ENCODE results near the gene ZSCAN20. TPM values are rescaled to one million over a fixed set of nuclear protein-coding genes. Genes with fewer than 3 reads are reported as not detected.
A peak's percentile ranks its signal among the peaks of the same experiment; 100 is the strongest.

The ZSCAN20 gene
- total and polyA plus RNA-seq, 7 donors = 0.69 to 8.2 (median 5.8) TPM

GRCh38 chr1:33456502-33456886, 16.0 kb upstream of the ZSCAN20 start:
- H3K27me3 ChIP-seq = no peaks in the 10 kb centered on the region
- H3K9me3 ChIP-seq = no peaks in the 10 kb centered on the region
- peak overlapping the region in 3 of 4 donors; percentile 71 to 91 (median 81) for H3K27ac ChIP-seq
- DNase-seq = no peak
- intact Hi-C loops (cut with DNase I) = loop anchor here (5.0 kb wide), 1 partner anchor 84 kb away; no protein-coding TSS in a partner anchor
- H3K4me1 ChIP-seq = peaks cover 2 to 65% (median 55%) of the 10 kb centered on the region in 4 donors
- H3K36me3 ChIP-seq = no peaks in the 10 kb centered on the region
- TF ChIP-seq POLR2AphosphoS5 (IDR thresholded peaks at IDR 0.05) (no peak), CTCF (IDR thresholded peaks at IDR 0.05) (no peak), POLR2A (IDR thresholded peaks at IDR 0.05) (no peak), EP300 (IDR thresholded peaks at IDR 0.05) (no peak)
- WGBS, 2 donors = 86% methylated on average over 6 of the region's 6 CpGs
- no peak overlapping the region for H3K4me3 ChIP-seq

- peaks cover under 1 to 78% (median 64%) of the 10 kb centered on the region in 4 donors for H3K4me1 ChIP-seq
- H3K36me3 ChIP-seq = no peaks in the 10 kb centered on the region
- H3K4me3 ChIP-seq = no peak overlapping the region
- peak overlapping the region in 3 of 4 donors; percentile 81 to 91 (median 81) for H3K27ac ChIP-seq
- H3K27me3 ChIP-seq = no peaks in the 10 kb centered on the region
- DNase-seq = no peak
- H3K9me3 ChIP-seq = no peaks in the 10 kb centered on the region
- 90% methylated on average over 4 of the region's 4 CpGs for WGBS, 2 donors
- TF ChIP-seq CTCF (IDR thresholded peaks at IDR 0.05) (no peak), POLR2AphosphoS5 (IDR thresholded peaks at IDR 0.05) (no peak), EP300 (IDR thresholded peaks at IDR 0.05) (no peak), POLR2A (IDR thresholded peaks at IDR 0.05) (no peak)
- intact Hi-C loops (cut with DNase I) = loop anchor here (5.0 to 10.0 kb wide), 2 partner anchors 87 to 235 kb away; no protein-coding TSS in a partner anchor
Observed at GRCh38 chr1:33459691-33460090, 12.8 kb upstream of the ZSCAN20 start.

- WGBS, 2 donors = 68 to 87% methylated on average over 3 of the region's 3 CpGs
- TF ChIP-seq POLR2AphosphoS5 (IDR thresholded peaks at IDR 0.05) (no peak), CTCF (IDR thresholded peaks at IDR 0.05) (no peak), EP300 (IDR thresholded peaks at IDR 0.05) (no peak), POLR2A (IDR thresholded peaks at IDR 0.05) (no peak)
Observed at GRCh38 chr1:33460144-33460543, 12.3 kb upstream of the ZSCAN20 start.

GRCh38 chr1:33460947-33461629, 11.4 kb upstream of the ZSCAN20 start:
- intact Hi-C loops (cut with DNase I) = loop anchor here (10.0 kb wide), 1 partner anchor 236 kb away; no protein-coding TSS in a partner anchor
- H3K36me3 ChIP-seq = no peaks in the 10 kb centered on the region
- peak; percentile 77 for DNase-seq
- H3K9me3 ChIP-seq = no peaks in the 10 kb centered on the region
- H3K4me1 ChIP-seq = peaks cover 0 to 68% (median 53%) of the 10 kb centered on the region in 4 donors
- 52 to 83% methylated on average over 4 of the region's 4 CpGs for WGBS, 2 donors
- H3K27me3 ChIP-seq = no peaks in the 10 kb centered on the region
- TF ChIP-seq POLR2A (IDR thresholded peaks at IDR 0.05) (no peak), CTCF (IDR thresholded peaks at IDR 0.05) (no peak), EP300 (IDR thresholded peaks at IDR 0.05) (no peak), POLR2AphosphoS5 (IDR thresholded peaks at IDR 0.05) (peak in 1 of 4 donors; percentile 37)
- no peak overlapping the region for H3K4me3 ChIP-seq
- H3K27ac ChIP-seq = peak overlapping the region; percentile 71 to 91 (median 81)

More at GRCh38 chr1:33460144-33460543, 12.3 kb upstream of the ZSCAN20 start:
- no peaks in the 10 kb centered on the region for H3K27me3 ChIP-seq
- no peak for DNase-seq
- no peaks in the 10 kb centered on the region for H3K9me3 ChIP-seq
- H3K4me1 ChIP-seq = peaks cover 0 to 73% (median 62%) of the 10 kb centered on the region in 4 donors
- no peaks in the 10 kb centered on the region for H3K36me3 ChIP-seq
- H3K4me3 ChIP-seq = no peak overlapping the region
- peak overlapping the region; percentile 71 to 91 (median 81) for H3K27ac ChIP-seq
- intact Hi-C loops (cut with DNase I) = loop anchor here (10.0 kb wide), 1 partner anchor 235 kb away; no protein-coding TSS in a partner anchor
